HTERT RPE-1 (cell line): ENCODE measurements around the gene PRKG1.
"Not testable (repeated sequence)": the region's sequence is repeated elsewhere in the genome, so short reads cannot be mapped to it uniquely, and the experiment has no call there.

Experiments
- in situ Hi-C: fragments of 300-500 bp; cut with MboI; formaldehyde crosslinking; loops from 4 replicates; pipeline ENCODE4 v1.14.3; 2020; ENCODE audit warnings: low sequenced_read_pairs

Gene PRKG1

GRCh38 chr10:51406581-51406980 is 332.3 kb downstream of the PRKG1 start:
- in situ Hi-C loops, result no loop called here

GRCh38 chr10:51416494-51416893 is 342.2 kb downstream of the PRKG1 start:
- in situ Hi-C loops, result no loop called here

DNA sequence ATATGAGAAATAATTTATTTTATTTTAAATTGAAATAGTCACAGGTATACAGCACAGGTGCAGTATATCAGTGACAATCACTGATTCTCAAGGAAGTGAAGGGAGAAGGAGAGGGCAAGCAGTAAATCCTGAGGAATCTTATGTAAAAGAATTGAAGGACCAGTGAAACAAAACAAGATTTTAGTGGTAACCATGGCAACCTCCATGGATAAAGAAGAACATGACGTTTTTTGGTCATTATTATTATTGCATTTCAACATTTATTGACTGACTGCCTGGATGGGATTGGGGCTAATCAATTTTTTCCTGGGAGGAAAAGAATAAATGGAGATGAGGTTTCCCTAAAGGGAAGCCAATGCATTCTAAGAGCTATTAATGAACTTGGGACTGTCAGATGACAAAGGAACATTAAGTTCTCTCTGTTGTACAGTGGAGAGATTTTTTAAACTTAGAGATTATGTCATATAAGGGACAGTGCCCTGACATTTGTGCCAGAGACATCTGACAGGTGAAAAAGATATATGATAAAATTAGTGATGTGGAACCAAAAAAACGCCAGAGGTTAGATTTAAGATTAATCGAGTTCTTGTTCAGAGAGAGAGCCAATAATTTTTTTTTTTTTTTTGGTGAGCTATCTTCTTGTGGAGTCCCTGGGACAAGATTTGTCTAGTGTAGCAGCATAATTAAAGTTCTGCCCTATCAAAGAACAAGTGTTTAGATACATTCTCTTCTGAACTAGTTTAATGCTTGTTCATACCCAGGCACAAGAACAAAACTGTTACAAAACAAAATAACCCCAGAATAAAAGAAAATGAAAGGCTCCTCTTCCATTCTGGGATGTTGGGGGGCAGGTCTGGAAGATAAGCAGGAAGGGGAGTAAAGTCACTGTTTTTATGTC is 345.2 kb downstream of the PRKG1 start:
- in situ Hi-C loops, result no loop called here

DNA sequence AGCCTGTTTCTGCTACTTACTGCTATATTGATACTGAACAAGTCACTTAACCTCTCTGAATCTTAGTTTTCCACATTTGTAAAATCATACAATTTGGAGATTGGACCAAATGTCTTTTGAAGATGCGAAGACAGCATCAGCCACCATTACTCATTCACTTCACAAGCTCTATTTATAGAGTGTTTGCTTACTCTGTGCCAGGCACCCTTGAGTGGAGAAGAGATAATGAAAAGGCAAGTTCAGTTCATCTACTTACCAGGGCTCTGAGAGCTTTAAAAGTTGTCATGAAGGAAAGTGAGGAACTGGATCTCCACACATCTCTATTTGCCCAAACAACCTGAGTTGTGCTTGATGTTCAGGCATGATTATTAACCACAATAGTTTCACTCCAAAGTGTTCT is 347.6 kb downstream of the PRKG1 start:
- in situ Hi-C loops, result no loop called here

DNA sequence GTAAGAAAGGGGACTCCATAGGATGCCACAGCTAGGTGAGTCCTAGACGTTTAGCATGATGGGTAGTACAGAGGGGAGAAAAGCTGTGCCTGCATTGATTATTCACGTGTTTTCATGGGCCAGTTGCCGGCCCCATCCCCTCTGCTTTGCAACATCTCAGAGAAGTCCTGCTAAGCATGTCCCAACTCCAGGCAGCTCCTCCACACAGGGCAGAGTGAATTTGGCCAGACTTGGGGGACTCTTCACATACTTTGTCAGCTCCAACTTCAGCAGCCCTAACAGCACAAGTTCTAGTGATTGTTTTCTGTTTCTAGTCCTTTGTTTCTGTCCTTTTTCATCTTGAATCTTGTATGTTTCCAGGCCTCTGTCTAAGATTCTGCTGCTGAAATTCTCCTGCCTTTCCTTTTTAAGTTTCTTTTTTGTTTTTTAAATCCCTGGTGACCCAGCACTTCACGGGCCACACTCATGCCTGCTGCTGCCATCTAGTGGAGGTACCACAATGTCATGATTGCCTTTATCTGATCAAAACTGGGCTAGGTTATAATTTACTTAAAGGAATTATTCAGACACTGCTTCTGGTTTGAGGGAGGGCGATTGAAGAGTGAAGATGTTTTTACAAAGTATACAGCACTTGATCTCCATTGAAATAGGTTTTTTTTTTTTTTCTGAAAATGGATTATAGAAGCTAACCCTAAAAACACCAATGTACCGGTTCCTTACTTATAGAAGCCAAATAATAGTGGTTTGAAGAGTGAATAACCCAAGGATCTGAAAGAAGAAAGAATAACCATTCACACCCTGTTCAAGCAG is 348.2 kb downstream of the PRKG1 start:
- in situ Hi-C loops, result no loop called here

- in situ Hi-C loops, result no loop called here
Measured at GRCh38 chr10:51423121-51423452, 348.8 kb downstream of the PRKG1 start.

GRCh38 chr10:51425431-51425830 is 351.1 kb downstream of the PRKG1 start:
- in situ Hi-C loops, result no loop called here

DNA sequence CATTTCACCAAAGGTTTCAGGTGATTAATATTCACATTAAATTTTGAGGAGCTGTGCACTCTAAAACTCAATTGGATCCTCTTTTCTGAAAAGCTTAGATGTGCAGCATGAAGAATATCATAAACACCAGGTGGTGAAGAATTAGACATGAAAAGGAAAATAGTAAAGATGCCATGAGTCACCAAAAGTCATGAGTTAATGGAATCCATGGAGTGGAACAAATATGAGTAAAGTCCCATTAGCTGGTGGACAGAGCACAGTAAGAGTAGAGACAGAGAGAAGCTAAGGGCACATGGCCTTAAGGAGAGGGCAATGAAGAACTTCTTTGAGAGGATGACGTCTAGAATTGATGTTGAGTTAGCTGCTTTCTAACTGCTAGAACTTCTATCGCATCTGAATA is 353.5 kb downstream of the PRKG1 start:
- in situ Hi-C loops, result no loop called here

- in situ Hi-C loops, result no loop called here
Measured at GRCh38 chr10:51430506-51430905, 356.2 kb downstream of the PRKG1 start.

- in situ Hi-C loops, result no loop called here
Measured at GRCh38 chr10:51433949-51434475, 359.7 kb downstream of the PRKG1 start.

DNA sequence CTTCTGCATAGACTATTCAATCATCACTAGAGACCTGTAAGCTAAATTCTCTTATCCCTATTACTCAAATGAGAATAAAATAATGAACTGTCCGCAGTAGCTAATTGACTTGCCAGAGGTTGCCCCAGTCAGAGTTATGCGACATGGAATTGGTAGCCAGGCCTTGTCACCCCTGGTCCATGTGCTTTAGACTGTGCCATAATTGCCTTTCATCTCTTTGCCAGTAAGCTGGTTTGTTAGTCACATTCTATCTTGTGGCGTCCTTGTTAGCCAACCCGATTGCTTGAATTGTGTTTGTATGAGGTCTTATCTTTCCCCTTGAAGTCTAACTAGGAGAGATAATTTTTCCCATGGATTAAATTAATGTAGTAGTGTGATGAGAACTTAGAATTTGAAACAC is 362.5 kb downstream of the PRKG1 start:
- in situ Hi-C loops, result no loop called here

DNA sequence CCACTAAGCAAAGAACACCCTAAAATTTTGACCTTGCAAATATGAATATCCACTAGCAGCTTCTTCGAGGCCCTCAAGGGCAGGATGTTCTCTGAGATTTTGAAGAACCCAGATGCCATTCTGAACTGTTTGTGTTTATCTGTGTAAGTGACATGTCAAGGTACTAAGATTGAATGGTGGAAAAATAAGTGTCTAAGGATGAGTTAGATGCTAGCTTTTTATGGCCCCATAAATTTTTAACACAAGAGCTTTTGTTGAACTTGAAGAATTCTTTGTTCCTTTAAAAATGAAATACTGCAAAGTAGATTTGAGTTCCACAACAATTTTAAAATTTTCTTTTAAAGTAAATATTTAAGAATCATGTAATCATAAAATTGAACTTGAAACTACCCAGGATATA is 365.4 kb downstream of the PRKG1 start:
- in situ Hi-C loops, result no loop called here

DNA sequence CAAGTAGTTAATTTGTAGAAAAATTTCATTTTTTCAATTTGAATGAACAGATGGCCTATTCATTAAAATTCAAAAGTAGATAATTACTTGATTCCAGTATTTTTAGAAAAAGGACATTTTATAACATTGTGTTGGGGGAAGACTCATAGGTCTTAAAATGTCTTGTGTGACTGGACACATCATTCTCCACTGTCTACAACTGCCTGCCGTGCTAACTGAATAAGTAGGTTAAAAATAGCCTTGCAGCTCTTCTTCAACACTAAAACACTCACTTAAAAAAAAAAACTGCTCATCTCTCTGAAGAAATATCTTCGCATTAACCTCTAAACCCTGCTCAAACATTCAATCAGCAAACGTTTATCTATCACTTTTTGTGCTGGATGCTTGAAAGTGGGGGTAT is 371.3 kb downstream of the PRKG1 start:
- in situ Hi-C loops, result no loop called here

DNA sequence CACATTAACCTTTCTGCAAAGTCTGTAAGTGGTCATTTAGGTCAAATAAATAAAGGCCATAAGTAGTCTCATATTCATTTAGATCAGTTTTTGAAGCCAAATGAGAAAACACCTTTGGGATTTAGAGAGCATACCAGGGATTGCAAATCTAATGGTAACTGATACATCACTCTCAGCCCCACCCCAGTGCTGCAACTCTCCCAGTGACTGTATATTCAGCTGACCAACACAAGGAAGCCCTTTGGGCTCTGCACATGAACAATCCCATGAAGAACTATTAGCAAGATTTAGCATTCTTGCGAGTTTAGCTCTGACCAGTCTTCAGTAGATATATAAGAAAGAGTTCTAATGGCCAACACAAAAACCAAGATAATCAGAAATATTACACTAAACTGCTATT is 372.8 kb downstream of the PRKG1 start:
- in situ Hi-C loops, result no loop called here

GRCh38 chr10:51455762-51456161 is 381.5 kb downstream of the PRKG1 start:
- in situ Hi-C loops, result not testable (repeated sequence)

DNA sequence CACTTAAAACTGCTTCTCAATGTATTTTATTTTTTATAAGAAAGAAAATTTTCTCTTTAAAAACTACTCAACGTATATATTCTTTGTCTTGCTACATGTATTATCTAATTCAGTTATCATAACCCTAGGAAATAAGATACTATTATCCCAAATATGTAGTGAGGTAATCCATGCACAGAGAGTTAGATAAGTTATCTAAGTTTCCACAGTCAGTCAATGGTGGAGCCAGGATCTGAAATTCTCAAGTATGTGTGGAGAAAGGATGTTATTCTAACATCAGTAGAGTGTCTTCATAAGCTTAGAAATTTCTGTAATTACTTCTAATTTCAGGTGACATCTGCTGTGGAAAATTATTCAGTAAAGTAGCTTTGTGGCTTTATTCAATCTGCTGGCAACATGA is 385.2 kb downstream of the PRKG1 start:
- in situ Hi-C loops, result no loop called here

DNA sequence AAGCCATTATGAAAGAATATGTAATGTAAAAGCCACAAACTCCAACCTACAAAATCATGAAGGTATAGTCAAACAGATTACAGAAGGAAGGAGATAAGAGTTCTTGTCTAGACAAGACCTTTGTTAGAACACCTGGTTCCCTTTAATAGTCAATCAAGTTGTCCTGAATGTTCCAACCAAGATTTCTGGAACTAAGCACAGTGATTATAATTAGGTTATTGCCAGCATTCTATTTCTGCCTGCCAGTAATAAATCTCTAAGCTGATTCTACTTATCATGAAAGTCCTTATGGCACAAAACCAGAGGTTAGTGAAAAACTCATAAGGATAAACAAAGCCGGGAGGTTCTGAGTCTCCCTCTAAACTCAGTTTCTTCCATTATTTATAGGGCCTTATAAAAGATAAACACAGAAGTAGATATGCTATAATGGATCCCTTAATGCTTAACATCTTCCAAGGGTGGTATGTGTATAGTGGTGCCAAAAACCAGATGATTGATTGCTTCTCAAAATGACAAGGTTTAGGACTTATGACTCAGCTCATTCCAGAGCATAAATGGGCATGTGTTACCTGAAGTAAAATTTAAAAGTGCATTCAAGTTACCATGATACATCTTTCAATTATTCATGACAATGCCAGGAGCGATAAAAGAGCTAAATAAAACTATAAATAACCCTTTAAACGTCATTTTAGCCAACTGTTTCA is 387.9 kb downstream of the PRKG1 start:
- in situ Hi-C loops, result no loop called here

GRCh38 chr10:51468424-51468823 is 394.1 kb downstream of the PRKG1 start:
- in situ Hi-C loops, result no loop called here

GRCh38 chr10:51469686-51470085 is 395.4 kb downstream of the PRKG1 start:
- in situ Hi-C loops, result no loop called here

- in situ Hi-C loops, result no loop called here
Measured at GRCh38 chr10:51471271-51471670, 397.0 kb downstream of the PRKG1 start.

- in situ Hi-C loops, result no loop called here
Measured at GRCh38 chr10:51472154-51472553, 397.9 kb downstream of the PRKG1 start.
